Superior temporal gyrus (tissue), 1 donor: ENCODE results near the gene NTHL1.
"Not testable (repeated sequence)": the region's sequence is repeated elsewhere in the genome, so short reads cannot be mapped to it uniquely, and the experiment has no call there.

Source experiments
- DNase-seq: peaks from one replicate; pipeline ENCODE4 v3.0.0-alpha.2; 2016; ENCODE audit errors: extremely low spot score

The NTHL1 gene

DNA sequence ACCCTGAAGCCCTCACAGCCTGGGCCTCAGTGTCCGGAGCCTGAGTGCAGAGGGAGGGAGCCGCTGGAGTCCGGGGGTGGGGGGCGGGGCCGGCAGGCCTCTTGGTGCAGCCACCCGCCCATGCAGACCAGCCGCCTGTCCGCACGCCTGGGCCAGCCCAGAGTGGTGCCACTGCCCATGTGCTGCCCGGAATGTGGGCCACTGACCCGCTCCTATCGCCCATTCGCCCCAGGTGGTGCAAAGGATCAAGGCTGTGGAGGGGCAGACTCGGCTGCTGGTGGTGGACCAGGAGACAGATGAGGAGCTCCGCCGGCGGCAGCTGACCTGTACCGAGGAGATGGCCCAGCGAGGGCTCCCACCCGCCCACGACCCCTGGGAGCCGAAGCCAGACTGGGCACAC lies 18.3 kb downstream of the NTHL1 start:
- no peak for DNase-seq

DNA sequence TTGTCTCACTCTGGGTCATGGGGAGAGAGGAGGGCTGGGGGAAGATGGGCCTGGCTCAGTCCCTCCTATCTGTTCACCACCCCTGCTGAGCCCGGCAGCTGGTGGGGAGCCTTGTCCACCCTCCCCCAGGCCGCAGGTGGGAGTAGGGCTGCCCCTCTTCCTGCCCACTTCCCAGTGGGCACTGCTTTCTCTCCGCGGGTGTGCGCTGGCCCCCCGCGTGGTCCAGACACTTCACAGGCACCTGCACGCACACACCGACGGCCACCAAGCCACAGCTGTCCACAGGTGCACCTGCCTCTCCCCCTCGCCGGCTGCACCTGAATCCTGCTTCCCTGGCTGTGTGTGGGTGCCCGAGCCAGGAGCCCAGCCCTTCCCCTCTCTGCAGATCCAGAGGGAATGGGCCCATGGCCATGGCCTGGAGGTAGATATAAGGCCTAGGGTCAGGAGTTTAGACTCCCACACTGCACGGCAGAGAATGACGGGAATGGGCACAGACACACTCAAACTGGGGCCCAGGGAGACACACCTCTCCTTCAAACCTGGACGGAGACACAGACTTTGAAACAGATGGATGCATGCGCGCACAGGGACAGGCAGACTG lies 18.9 kb downstream of the NTHL1 start:
- no peak for DNase-seq

DNA sequence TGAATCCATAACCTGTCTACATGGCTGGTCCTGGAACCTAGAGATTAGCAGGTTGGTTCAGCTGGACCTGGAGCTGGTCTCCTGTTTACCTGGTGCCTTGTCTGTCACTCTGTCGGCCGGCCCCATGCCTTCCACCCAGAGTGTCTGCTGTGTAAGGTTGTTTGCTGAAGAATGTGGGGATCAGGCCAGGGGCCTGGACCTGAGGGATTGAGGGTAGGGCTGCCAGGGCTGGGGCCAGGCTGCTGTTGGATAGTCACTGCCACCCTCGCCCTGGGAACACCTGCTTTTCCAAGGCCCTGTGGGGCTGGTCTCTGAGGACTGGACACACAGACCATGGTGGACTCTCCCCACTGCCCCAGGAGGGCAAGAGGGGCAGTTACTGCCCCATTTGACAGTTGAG lies 19.5 kb downstream of the NTHL1 start:
- DNase-seq = no peak

DNA sequence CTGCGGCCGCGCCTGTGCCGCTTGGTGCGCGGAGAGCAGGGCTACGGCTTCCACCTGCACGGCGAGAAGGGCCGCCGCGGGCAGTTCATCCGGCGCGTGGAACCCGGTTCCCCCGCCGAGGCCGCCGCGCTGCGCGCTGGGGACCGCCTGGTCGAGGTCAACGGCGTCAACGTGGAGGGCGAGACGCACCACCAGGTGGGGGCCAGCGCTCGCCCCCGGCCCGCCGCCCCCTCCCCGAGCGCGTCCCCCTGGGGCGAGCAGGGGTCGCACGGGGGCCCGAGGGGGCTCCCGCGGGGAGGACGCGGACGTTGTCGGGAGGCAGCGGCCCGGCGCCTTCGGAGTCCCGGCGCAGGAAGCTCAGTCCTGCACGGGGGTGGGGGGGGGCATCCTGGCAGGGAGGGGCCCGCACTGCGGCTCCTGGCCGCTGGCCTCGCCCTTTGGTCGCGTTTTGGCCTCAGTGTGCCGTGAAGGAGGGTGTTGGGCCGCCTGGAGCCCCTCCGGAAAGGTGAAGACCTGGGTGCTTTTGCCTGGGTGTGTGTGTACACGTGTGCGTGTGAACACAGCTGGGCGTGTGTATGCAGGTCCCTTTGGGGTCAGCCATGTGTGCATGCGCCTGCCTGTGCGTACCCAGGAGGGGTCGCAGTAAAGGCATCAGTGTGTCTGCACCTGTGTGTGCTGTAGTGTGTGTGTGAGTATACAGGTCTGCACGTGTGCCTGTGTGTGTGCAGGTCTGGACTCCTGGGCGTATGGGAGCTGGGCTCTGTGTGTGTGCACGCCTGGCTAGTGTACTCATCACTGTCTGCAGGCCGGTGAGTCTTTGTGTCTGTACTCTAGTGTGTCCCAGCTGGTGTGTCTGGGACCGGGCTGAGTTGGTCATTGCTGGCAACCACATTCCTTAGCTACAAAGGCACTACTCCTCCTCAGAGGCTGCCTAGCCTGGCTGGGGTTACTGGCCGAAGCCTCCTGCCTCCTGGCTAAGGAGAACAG lies 20.3 kb downstream of the NTHL1 start:
- no peak for DNase-seq

DNA sequence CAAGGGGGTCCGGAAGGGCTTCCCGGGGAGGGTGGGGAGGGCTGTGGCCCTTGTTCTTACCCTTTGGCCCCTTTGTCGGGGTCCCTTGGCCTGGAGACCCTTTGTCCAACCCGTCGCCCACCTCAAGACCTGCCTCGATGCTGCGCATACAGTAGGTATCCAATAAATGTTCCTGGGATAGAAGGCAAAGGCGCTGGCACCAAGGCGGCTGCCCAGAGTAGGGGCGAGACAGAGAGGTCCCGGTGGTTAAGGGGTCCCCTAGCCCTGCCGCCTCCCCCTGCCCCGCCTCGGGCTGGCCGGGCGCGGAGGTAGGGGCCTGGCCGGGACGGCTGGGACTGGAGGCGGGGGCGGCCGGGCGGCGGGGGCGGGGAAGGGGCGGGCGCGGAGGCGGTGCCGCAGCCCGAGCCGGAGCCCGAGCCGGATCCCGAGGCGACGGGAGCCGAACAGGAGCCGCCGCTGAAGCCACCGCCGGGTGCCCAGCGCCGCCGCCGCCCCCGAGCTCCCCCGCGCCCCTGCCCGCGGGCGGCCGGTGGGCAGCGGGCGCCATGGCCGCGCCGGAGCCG lies 21.1 kb downstream of the NTHL1 start, which contains the start of gene NHERF2:
Gene NHERF2, plus strand, starts transcription at position 442 of the 563 bp plus-strand sequence. Its CDS starts 104 bp downstream, at position 546.
- DNase-seq = no peak

DNA sequence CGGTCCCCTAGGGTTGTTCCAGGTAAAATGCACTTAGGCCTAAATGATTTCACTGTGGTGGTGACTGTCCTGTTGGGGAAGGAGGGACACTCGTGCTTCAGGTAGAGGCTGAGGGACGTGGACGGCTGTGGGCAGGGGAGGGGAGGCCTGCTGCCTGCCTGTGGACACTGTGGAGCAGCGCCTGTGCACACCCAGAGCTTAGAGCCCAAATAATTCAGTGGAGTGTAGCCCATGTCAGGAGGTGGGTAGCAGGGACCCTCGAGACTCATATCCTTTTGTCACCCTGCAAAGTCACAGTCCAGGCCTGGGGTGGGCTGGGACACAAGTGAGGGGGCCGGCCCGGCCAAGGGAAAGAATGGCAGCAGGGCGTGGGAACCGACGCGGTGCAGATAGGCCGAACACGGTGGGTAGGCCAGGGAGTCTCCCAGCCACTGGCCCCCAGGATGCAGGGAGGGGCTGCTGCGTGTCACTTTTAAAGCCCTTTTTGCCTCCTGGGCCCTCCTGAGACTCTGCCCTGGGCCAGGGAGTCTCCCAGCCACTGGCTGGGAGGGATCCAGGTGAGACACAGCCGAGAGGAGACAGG lies 21.7 kb downstream of the NTHL1 start:
- no peak for DNase-seq

DNA sequence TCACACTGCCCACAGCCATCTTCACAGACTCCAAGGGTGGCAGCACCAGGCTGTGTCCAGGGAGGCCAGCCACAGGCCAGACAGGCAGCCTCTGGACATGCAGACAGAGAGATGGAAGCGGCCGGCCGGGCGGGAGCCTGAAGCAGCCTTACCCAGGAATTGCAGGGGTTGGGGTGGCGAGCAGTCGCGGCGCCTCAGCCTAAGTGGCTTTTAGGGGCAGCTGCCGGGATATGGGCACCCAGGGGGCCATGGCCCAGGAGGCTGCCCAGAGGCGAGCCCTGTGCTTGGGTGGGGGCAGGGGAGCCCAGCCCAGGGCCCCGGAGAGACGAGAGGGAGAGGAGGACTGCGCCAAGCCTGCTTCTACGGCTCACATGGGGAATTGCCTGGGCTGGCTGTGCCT lies 22.4 kb downstream of the NTHL1 start:
- DNase-seq = no peak

DNA sequence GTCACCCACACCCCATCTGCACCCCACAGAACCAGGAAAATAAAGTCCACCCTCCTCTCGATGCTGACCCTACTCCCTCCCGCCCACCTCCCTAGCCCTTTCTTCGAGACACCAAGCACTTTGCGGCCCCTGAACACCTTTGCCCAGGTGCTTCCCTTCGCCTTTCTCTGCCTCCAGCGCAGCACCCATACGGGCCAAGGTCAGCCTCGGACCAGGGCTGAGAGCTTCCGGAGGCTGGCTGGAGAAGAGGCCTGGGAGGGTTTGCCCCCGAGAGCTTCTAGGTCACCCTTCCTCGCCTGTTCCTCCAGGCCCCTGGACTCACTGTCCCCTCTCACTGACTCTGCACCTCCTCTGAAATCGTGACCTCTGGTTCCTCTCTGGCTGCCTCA lies 23.6 kb downstream of the NTHL1 start:
- DNase-seq = no peak

DNA sequence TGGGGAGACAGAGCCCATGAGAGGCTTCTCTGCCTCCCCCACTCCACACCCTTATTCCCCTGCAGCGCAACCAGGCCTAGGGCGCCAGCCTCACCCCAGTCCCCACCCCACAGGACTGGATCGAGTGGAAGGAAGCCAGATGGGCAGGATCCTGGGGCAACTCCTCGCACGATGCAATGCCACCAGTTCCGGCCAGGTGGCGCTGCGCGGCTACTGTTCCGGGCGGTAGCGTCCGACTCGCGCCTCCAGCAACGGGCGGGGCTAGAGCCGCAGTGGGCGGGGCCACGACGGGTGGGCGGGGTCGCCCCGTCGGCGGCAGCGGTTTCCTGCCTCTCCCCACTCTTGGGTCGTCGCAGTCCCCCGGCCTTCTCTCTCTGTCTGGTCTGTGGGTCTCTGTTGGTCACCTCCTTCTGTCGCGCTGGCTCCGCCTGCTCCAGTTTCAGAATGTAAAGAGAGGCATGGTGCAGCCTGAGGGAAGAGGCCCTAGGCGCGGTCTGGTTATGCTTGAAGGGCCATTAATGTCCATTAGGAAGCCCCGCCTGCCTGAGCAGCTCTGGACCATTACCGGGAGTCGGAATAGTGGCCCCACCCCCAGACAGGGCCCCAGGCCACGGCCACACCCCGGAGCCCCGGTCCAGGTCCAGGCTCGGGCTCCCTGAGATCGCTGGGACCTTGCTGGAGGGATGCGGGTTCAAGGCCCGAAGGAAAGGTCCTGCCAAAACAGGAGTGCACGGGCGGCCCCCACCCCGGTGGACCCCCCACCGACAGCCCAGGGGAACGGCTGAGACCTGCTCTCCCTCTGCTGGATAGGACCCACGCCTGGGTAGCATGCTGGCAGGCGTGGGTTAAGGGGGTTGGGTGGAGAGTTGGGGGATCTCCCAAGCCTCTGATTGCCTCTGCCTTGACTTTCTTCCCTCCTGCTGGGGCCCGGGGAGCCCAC lies 24.3 kb downstream of the NTHL1 start:
- peak; percentile 94 for DNase-seq

DNA sequence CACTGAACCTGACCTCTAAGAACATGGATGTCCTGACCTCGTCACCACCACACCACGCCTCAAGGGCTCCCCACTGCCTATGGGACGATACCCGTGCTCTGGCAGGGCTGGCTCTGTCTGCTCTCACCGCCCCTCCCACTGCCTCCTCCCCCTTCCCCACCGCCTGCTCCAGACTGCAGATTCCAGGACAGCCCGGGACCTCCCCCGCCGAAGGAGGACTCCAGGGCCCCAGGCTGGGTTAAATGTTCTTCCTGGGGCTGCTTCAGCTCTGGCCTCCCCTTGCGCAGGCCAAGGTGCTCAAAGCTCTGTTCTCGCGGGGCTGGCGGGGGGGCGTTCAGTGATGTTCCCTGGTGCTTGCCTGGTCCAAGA lies 24.9 kb downstream of the NTHL1 start:
- no peak for DNase-seq

DNA sequence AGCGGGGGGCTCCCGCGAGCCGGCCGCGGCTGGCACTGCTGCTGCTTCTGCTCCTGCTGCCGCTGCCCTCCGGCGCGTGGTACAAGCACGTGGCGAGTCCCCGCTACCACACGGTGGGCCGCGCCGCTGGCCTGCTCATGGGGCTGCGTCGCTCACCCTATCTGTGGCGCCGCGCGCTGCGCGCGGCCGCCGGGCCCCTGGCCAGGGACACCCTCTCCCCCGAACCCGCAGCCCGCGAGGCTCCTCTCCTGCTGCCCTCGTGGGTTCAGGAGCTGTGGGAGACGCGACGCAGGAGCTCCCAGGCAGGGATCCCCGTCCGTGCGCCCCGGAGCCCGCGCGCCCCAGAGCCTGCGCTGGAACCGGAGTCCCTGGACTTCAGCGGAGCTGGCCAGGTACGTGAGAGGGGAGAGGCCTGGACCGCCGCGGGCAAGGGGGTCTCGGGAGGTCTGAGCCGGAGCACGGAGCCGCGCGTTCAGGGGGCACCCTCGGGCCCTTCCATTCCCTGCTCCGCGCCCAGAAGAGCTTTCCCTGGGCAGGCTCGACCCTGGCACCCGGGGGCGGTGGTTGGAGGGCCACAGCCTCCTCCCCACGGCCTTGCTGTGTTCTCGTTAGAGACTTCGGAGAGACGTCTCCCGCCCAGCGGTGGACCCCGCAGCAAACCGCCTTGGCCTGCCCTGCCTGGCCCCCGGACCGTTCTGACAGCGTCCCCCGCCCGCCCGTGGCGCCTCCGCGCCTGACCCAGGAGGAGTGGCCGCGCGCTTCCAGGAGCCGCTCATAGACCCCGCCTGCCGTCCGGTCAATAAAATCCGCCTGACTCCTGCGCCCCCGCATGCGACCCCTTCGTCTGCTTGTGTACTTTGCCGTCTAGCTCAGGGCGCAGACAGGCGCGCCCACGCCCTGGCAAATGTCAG lies 27.5 kb downstream of the NTHL1 start:
- DNase-seq = no peak

DNA sequence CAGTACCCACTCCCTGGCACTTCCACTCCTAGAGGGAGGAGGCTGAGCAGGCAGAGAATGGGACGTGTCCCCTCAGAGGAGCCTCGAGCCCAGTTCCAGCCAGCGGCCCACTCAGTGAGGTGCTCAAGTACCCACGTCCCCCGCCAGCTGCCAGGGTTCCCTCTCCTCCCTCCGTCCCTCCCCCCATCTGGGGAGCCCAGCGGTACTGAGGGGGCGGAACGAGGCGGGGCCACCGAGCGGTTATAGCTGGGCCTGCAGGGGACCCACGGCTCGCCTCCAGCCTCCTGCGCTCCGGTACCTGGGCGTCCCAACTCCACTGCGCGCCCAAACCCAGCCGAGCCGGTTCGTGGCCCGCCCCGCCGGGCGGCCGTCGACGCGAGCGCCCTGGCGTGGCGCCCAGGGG lies 28.1 kb downstream of the NTHL1 start, which contains the start of gene NPW:
Gene NPW, plus strand, starts transcription at position 268 of the 403 bp plus-strand sequence.
- no peak for DNase-seq

DNA sequence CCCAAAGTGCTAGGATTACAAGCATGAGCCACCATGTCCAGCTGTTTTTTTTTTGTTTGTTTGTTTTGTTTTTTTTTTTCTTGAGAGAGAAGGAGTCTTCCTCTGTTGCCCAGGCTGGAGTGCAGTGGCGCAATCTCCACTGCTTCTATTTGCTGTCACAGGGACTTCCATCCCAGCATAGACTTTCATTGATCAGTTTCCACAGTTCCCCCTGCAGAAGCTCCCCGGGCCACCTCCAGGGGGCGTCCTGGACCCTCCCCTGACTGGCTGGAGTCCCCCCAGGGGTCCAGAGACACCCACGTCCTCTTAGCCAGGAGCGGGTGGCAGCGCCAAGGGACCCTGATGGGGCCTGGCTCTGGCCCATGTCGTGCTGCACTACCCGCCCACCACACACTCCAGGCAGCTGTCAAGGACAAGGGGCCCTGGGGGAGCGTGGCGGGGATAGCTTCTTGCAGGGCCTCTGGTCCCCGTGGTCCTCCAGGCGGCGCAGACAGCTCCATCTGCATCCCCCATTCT lies 31.2 kb downstream of the NTHL1 start:
- DNase-seq = no peak

DNA sequence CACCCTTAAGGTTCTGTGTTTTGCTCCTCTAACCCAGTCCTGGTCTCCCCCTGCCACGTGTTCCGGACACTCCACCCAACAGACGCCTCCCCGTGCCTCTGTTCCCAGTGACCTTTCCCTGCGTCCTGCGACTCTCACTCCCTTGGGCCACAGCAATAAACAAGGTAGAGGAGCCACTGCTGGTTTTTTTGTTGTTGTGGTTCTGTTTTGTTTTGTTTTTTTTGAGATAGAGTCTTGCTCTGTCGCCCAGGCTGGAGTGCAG lies 31.8 kb downstream of the NTHL1 start:
- no peak for DNase-seq

DNA sequence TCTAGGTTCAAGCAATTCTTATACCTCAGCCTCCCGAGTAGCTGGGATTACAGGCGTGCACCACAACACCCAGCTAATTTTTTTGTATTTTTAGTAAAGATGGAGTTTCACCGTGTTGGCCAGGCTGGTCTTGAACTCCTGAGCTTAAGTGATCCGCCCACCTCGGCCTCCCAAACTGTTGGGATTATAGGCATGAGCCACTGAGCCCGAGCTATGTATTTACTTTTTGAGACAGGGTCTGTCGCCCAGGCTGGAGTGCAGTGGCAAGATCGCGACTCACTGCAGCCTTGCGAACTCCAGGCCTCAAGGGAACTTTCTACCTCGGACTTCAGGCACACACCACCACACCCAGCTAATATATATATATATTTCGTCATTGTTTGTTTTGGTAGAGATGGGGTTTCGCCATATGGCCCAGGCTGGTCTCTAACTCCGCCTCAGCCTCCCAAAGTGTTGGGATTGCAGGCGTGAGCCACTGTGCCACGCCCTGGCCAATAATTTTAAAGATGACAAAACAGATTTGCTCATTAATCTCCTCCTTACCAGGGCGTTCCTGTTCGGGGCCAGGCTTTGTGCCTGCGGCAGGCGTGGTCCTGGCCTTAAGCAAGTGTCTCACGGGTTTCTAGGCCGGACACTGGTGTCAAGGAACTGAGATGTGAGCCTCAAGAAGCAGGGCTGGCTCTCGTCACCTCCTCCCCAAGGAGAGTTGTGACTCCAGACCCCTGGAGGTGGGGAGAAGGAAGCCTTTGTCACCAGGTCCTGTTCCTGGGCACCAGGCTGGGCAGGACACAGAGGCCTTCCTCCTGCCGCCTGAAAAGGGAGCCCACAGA lies 32.3 kb downstream of the NTHL1 start:
- no peak for DNase-seq

DNA sequence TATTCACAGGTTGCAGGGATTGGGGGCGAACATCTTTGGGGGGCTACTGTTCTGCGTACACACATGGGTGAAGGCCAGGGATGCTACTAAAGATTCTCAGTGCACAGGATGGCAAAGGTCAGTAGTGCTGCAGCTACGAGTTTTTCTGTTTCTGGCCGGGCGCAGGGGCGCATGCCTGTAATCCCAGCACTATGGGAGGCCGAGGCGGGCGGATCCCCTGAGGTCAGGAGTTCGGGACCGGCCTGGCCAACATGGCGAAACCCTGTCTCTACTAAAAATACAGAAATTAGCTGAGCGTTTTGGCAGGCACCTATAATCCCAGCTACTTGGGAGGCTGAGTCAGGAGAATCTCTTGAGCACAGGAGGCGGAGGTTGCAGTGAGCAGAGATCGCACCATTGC lies 34.1 kb downstream of the NTHL1 start:
- no peak for DNase-seq

DNA sequence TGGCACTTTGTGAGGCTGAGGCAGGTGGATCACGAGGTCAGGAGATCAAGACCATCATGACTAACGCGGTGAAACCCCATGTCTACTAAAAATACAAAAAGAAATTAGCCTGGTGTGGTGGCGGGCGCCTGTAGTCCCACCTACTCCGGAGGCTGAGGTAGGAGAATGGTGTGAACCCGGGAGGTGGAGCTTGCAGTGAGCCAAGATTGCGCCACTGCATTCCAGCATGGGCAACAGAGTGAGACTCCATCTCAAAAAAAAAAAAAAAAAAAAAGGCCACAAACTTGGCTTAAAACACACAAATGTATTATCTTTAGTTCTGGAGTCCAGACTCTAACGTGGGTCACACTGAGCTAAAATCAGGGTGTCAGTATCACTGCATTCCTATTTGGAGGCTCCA lies 35.9 kb downstream of the NTHL1 start:
- DNase-seq = not testable (repeated sequence)

DNA sequence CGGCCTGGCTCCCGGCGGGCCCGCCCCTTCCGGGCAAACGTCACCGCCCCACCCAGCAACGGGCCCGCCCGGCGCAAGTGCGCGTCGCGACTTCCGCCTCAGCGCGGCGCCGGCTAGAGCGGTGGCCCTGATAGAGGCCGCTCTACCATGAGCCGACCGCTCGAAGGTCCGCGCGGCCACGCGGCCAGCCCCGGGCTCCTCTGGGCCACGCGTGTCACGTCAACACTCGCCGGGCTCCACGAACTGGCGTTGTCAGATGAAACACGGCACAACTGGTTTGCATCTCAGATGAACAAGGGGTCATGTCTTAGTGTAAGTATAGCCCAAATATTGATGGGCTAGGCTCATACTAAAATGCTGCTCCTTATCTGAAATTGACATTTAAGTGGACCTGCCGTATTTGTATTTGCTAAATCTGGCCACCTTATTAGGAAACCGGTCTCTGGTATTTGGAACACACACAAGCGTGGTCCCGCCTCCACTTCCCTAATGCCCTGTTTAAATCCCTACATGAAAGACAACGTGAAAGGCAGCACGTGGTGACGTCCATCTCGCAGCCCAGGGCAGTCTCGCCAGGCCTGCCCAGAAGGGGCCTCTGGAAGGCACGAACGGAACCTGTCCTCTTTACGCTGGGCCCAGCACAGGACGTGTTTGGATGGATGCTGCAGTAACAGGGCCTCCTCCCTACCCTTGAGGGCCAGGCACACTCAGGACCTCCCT lies 37.7 kb downstream of the NTHL1 start, which contains the start of gene ZNF598:
Gene ZNF598, minus strand, starts transcription at position 31 of the 720 bp plus-strand sequence.
- DNase-seq = peak; percentile 89
